ENCODE measurements around the gene PAN3. TPM values are rescaled to one million over a fixed set of nuclear protein-coding genes. Genes with fewer than 3 reads are reported as not detected.

PAN3 gene
- total and polyA plus RNA-seq, 2 experiments from 2014 or later: 27.4 to 58.2 TPM

DNA sequence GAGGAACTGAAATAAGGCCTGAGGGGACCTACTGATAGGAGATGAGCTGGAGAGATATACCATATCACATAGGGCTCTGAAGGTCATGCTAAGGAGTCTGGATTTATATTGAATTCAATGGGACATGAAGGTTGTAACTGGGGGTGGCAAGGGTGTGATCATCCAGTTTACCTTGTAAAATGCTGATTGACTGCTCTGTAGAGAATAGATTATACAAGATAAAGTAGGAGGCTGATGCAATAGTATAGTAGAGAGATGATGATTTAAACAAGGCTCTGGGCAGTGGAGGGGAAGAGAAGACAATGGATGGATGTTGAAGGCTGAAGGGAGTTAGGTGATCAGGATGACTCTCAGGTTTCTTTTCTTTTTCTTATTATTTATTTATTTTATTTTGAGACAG, 18.0 kb upstream of the PAN3 start:
- Histone ChIP-seq H2AFZ (peak overlapping the region; percentile 66), H3K36me3 (ENCODE audit: insufficient read depth) (no peaks in the 10 kb centered on the region), H3K4me2 (no peak overlapping the region), H3K4me3 (no peak overlapping the region), H3F3A (replicated peaks; ENCODE audit: low read depth) (no peaks in the 10 kb centered on the region), H3K27me3 (ENCODE audit: insufficient read depth) (no peaks in the 10 kb centered on the region), H3K79me2 (replicated peaks; ENCODE audit: insufficient read depth) (no peaks in the 10 kb centered on the region), H3K9me2 (ENCODE audit: insufficient read depth) (no peaks in the 10 kb centered on the region), H3K4me1 (ENCODE audit: insufficient read depth) (no peaks in the 10 kb centered on the region), H4K20me1 (replicated peaks; ENCODE audit: insufficient read depth) (no peaks in the 10 kb centered on the region), H3K27ac (ENCODE audit: low read depth) (no peak overlapping the region)
- peaks cover 8% of the 10 kb centered on the region for H3K27me3 Mint-ChIP-seq (ENCODE audit: insufficient read depth, low read depth, poor library complexity)
- H3K4me1 Mint-ChIP-seq: peaks cover 5% of the 10 kb centered on the region; the same call in 2 of the 3 replicates
- no peak for DNase-seq (ENCODE audit: low spot score)
- no peaks in the 10 kb centered on the region for H3K36me3 Mint-ChIP-seq (ENCODE audit: low read depth)
- peaks cover 2% of the 10 kb centered on the region; the same call in 1 of the 3 replicates for H3K9me3 Mint-ChIP-seq
- no peak for TF ChIP-seq ZNF331 (CRISPR knock-in tag; IDR thresholded peaks at IDR 0.05; ENCODE audit: low read depth)
- TF ChIP-seq, protein P1, sequence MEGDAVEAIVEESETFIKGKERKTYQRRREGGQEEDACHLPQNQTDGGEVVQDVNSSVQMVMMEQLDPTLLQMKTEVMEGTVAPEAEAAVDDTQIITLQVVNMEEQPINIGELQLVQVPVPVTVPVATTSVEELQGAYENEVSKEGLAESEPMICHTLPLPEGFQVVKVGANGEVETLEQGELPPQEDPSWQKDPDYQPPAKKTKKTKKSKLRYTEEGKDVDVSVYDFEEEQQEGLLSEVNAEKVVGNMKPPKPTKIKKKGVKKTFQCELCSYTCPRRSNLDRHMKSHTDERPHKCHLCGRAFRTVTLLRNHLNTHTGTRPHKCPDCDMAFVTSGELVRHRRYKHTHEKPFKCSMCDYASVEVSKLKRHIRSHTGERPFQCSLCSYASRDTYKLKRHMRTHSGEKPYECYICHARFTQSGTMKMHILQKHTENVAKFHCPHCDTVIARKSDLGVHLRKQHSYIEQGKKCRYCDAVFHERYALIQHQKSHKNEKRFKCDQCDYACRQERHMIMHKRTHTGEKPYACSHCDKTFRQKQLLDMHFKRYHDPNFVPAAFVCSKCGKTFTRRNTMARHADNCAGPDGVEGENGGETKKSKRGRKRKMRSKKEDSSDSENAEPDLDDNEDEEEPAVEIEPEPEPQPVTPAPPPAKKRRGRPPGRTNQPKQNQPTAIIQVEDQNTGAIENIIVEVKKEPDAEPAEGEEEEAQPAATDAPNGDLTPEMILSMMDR (conservative IDR thresholded peaks at IDR 0.05; ENCODE audit: low read depth in 2 of 2): no peak
- TF ChIP-seq, protein P2, sequence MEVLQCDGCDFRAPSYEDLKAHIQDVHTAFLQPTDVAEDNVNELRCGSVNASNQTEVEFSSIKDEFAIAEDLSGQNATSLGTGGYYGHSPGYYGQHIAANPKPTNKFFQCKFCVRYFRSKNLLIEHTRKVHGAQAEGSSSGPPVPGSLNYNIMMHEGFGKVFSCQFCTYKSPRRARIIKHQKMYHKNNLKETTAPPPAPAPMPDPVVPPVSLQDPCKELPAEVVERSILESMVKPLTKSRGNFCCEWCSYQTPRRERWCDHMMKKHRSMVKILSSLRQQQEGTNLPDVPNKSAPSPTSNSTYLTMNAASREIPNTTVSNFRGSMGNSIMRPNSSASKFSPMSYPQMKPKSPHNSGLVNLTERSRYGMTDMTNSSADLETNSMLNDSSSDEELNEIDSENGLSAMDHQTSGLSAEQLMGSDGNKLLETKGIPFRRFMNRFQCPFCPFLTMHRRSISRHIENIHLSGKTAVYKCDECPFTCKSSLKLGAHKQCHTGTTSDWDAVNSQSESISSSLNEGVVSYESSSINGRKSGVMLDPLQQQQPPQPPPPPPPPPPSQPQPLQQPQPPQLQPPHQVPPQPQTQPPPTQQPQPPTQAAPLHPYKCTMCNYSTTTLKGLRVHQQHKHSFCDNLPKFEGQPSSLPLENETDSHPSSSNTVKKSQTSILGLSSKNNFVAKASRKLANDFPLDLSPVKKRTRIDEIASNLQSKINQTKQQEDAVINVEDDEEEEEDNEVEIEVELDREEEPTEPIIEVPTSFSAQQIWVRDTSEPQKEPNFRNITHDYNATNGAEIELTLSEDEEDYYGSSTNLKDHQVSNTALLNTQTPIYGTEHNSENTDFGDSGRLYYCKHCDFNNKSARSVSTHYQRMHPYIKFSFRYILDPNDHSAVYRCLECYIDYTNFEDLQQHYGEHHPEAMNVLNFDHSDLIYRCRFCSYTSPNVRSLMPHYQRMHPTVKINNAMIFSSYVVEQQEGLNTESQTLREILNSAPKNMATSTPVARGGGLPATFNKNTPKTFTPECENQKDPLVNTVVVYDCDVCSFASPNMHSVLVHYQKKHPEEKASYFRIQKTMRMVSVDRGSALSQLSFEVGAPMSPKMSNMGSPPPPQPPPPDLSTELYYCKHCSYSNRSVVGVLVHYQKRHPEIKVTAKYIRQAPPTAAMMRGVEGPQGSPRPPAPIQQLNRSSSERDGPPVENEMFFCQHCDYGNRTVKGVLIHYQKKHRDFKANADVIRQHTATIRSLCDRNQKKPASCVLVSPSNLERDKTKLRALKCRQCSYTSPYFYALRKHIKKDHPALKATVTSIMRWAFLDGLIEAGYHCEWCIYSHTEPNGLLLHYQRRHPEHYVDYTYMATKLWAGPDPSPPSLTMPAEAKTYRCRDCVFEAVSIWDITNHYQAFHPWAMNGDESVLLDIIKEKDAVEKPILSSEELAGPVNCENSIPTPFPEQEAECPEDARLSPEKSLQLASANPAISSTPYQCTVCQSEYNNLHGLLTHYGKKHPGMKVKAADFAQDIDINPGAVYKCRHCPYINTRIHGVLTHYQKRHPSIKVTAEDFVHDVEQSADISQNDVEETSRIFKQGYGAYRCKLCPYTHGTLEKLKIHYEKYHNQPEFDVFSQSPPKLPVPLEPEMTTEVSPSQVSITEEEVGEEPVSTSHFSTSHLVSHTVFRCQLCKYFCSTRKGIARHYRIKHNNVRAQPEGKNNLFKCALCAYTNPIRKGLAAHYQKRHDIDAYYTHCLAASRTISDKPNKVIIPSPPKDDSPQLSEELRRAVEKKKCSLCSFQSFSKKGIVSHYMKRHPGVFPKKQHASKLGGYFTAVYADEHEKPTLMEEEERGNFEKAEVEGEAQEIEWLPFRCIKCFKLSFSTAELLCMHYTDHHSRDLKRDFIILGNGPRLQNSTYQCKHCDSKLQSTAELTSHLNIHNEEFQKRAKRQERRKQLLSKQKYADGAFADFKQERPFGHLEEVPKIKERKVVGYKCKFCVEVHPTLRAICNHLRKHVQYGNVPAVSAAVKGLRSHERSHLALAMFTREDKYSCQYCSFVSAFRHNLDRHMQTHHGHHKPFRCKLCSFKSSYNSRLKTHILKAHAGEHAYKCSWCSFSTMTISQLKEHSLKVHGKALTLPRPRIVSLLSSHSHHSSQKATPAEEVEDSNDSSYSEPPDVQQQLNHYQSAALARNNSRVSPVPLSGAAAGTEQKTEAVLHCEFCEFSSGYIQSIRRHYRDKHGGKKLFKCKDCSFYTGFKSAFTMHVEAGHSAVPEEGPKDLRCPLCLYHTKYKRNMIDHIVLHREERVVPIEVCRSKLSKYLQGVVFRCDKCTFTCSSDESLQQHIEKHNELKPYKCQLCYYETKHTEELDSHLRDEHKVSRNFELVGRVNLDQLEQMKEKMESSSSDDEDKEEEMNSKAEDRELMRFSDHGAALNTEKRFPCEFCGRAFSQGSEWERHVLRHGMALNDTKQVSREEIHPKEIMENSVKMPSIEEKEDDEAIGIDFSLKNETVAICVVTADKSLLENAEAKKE (CRISPR knock-in tag; IDR thresholded peaks at IDR 0.05): no peak
- H3K27ac Mint-ChIP-seq: peak overlapping the region; percentile 51; the same call in 1 of the 2 replicates
- H3K4me3 Mint-ChIP-seq: no peak overlapping the region
- ATAC-seq: no peak

DNA sequence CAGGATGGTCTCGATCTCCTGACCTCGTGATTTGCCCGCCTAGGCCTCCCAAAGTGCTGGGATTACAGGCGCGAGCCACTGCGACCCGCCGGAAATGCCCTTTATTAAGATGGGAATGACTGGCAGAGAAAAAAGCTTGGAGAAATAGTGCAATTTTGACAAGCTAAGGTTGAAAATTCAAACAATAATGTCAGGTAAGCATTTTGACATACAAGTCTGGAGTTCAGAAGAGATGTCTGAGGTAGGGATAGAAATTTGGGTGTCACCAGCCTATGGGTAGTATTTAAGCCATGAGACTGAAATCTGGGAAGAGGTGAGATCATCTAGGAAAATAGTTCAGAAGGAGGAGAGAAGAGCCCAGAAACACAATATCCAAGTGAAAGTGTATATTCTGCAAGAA, 17.1 kb upstream of the PAN3 start:
- Histone ChIP-seq H3K4me3 (no peak overlapping the region), H3K79me2 (replicated peaks; ENCODE audit: insufficient read depth) (no peaks in the 10 kb centered on the region), H3K4me1 (ENCODE audit: insufficient read depth) (no peaks in the 10 kb centered on the region), H3K9me2 (ENCODE audit: insufficient read depth) (no peaks in the 10 kb centered on the region), H4K20me1 (replicated peaks; ENCODE audit: insufficient read depth) (no peaks in the 10 kb centered on the region), H3K27ac (ENCODE audit: low read depth) (no peak overlapping the region), H3K4me2 (no peak overlapping the region), H2AFZ (0 out of 2 replicates have a peak overlapping the region, but pooled peaks have one; percentile 29), H3F3A (replicated peaks; ENCODE audit: low read depth) (no peaks in the 10 kb centered on the region), H3K27me3 (ENCODE audit: insufficient read depth) (no peaks in the 10 kb centered on the region), H3K36me3 (ENCODE audit: insufficient read depth) (no peaks in the 10 kb centered on the region)
- Mint-ChIP-seq H3K4me3 (no peak overlapping the region), H3K36me3 (ENCODE audit: low read depth) (no peaks in the 10 kb centered on the region), H3K9me3 (peaks cover 2% of the 10 kb centered on the region; the same call in 1 of the 3 replicates), H3K27me3 (ENCODE audit: insufficient read depth, low read depth, poor library complexity) (peaks cover 8% of the 10 kb centered on the region), H3K27ac (no peak overlapping the region), H3K4me1 (peaks cover 5% of the 10 kb centered on the region; the same call in 2 of the 3 replicates)
- DNase-seq (ENCODE audit: low spot score): no peak
- ATAC-seq: no peak
- TF ChIP-seq, protein P1 (conservative IDR thresholded peaks at IDR 0.05; ENCODE audit: low read depth in 2 of 2): no peak
- TF ChIP-seq EZH2phosphoT487 (IDR thresholded peaks at IDR 0.05; ENCODE audit: unreplicated experiment) (no peak), CREB1 (CRISPR knock-in tag; IDR thresholded peaks at IDR 0.05; ENCODE audit: low read depth) (no peak), POLR2AphosphoS5 (IDR thresholded peaks at IDR 0.05; ENCODE audit: low read depth) (no peak)

Data from GM23338 (cell line).